HUES64 (cell line): Measurements from ENCODE around the gene OSCP1.
A peak's percentile ranks its signal among the peaks of the same experiment; 100 is the strongest.

ENCODE experiments used
- H3K27ac ChIP-seq: 2 replicates; pipeline ENCODE4 v1.7.0; 2013; ENCODE audit warnings: low read depth, low read length, inconsistent platforms
- H3K27me3 ChIP-seq: 2 replicates; pipeline ENCODE4 v1.6.1; 2013; ENCODE audit warnings: mild to moderate bottlenecking, low read length; ENCODE audit not compliant: insufficient read depth
- H3K36me3 ChIP-seq: 2 replicates; pipeline ENCODE4 v1.6.1; 2013; ENCODE audit warnings: mild to moderate bottlenecking, low read length; ENCODE audit not compliant: insufficient read depth
- H3K4me1 ChIP-seq: 2 replicates; pipeline ENCODE4 v1.6.1; 2013; ENCODE audit warnings: mild to moderate bottlenecking, low read length, moderate library complexity; ENCODE audit not compliant: insufficient read depth
- H3K4me3 ChIP-seq: 2 replicates; pipeline ENCODE4 v1.5.1; 2013; ENCODE audit warnings: mild to moderate bottlenecking, low read length, moderate library complexity
- H3K9ac ChIP-seq: 2 replicates; pipeline ENCODE4 v1.6.1; 2013; ENCODE audit warnings: mild to moderate bottlenecking, low read depth, low read length
- H3K9me3 ChIP-seq: 2 replicates; pipeline ENCODE4 v1.6.1; 2013; ENCODE audit warnings: low read depth, low read length; ENCODE audit not compliant: insufficient read depth
- WGBS: fragments of 150-250, 120-280 bp; methylation state at CpG from one replicate; pipeline ENCODE4 v1.1.7; 2013; ENCODE audit warnings: missing lambda C conversion rate; 5-methylcytosine and 5-hydroxymethylcytosine counted together

OSCP1 gene

GRCh38 chr1:36458910-36459309, 8.7 kb upstream of the OSCP1 start:
- Histone ChIP-seq H3K36me3 (peaks cover 76% of the 10 kb centered on the region), H3K27ac (no peak overlapping the region)

GRCh38 chr1:36457691-36458090, 7.4 kb upstream of the OSCP1 start:
- Histone ChIP-seq H3K36me3 (peaks cover 76% of the 10 kb centered on the region), H3K27ac (no peak overlapping the region), H3K4me1 (no peaks in the 10 kb centered on the region), H3K4me3 (no peak overlapping the region), H3K9me3 (no peaks in the 10 kb centered on the region), H3K9ac (no peak overlapping the region), H3K27me3 (no peaks in the 10 kb centered on the region)
- WGBS, result 89% methylated on average over 5 of the region's 5 CpGs

More at GRCh38 chr1:36458910-36459309, 8.7 kb upstream of the OSCP1 start:
- H3K9ac ChIP-seq, result no peak overlapping the region
- H3K4me3 ChIP-seq, result no peak overlapping the region
- H3K9me3 ChIP-seq, result no peaks in the 10 kb centered on the region
- no peaks in the 10 kb centered on the region for H3K4me1 ChIP-seq
- no peaks in the 10 kb centered on the region for H3K27me3 ChIP-seq
- 94% methylated on average over 3 of the region's 3 CpGs for WGBS

DNA sequence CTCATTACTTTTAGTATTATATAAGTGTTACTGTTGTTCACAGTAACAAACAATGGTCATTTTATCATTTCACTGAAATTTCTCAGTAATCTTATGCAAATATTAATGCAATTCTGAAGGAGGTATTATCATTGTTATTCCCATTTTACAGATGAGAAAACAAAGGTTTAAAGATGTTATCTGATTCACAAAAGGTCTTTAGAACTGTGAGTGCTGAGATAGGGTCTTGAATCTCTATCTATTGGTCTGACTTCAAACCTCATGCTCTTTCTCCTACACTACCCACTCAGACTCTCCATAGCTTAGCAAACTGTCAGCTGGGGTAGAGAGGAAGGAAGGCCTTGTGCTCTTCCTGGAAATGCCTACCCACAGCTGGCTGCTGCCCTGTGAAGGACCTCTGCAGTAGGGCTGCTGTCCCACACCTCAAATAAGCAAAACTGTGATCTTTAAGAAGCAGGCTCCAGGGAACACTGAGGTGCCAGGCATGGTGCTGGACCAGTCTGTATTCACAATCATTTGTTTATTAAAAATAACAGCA, 6.2 kb upstream of the OSCP1 start:
- H3K4me1 ChIP-seq, result no peaks in the 10 kb centered on the region
- peaks cover 65% of the 10 kb centered on the region for H3K36me3 ChIP-seq
- no peaks in the 10 kb centered on the region for H3K27me3 ChIP-seq
- no peak overlapping the region for H3K27ac ChIP-seq
- H3K4me3 ChIP-seq, result no peak overlapping the region
- no peak overlapping the region for H3K9ac ChIP-seq
- H3K9me3 ChIP-seq, result no peaks in the 10 kb centered on the region

DNA sequence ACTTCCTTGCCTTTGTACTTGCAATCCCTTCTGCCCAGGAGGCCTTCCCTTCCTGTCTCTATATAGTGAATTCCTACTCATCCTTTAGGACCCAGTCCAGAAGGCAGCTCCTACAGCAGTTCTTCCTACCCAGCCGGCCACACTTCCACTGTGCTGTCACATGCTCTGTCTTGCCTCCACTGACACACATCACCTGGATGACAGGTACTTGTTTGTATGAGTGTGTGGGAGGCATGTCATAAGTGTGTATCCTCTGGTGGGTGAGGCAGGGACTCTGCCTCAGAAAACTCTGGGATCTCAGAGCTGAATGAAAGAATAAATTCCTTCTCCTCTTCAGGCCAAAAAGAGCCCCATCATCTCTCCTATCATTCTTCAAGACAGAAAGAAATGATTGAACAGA, 5.1 kb upstream of the OSCP1 start:
- Histone ChIP-seq H3K36me3 (peaks cover 55% of the 10 kb centered on the region), H3K4me1 (no peaks in the 10 kb centered on the region), H3K9me3 (no peaks in the 10 kb centered on the region), H3K9ac (no peak overlapping the region), H3K27me3 (no peaks in the 10 kb centered on the region), H3K4me3 (no peak overlapping the region), H3K27ac (no peak overlapping the region)
- WGBS, result 93% methylated on average over 1 of the region's 1 CpG

- Histone ChIP-seq H3K4me1 (no peaks in the 10 kb centered on the region), H3K27me3 (no peaks in the 10 kb centered on the region), H3K27ac (no peak overlapping the region), H3K9me3 (no peaks in the 10 kb centered on the region), H3K4me3 (no peak overlapping the region), H3K9ac (no peak overlapping the region), H3K36me3 (peaks cover 40% of the 10 kb centered on the region)
- WGBS, result 97% methylated on average over 6 of the region's 6 CpGs
Measured at GRCh38 chr1:36453600-36454388, 3.5 kb upstream of the OSCP1 start.

GRCh38 chr1:36453051-36453450, 2.8 kb upstream of the OSCP1 start:
- WGBS, result 85% methylated on average over 3 of the region's 3 CpGs
- H3K36me3 ChIP-seq, result peaks cover 36% of the 10 kb centered on the region
- H3K4me3 ChIP-seq, result no peak overlapping the region
- H3K27ac ChIP-seq, result no peak overlapping the region
- H3K27me3 ChIP-seq, result no peaks in the 10 kb centered on the region
- no peaks in the 10 kb centered on the region for H3K4me1 ChIP-seq
- no peak overlapping the region for H3K9ac ChIP-seq
- H3K9me3 ChIP-seq, result no peaks in the 10 kb centered on the region

DNA sequence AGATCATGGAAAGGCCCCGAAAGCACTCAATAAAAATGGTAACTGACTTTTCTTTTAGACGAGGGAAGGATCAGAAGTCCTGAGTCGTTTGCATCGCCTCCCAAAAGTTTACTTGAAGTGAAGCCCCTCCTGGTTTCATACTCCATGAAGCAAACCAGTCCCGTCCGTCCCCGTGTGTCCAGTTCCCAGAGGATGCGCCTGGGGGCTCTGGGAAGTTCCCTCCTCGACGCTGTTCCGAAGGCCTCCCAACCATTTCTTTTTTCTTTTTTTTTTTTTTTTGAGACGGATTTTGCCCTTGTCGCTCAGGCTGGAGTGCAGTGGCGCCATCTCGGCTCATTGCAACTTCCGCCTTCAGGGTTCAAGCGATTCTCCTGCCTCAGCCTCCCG, 661 bp upstream of the OSCP1 start:
- peaks cover 17% of the 10 kb centered on the region for H3K36me3 ChIP-seq
- H3K27me3 ChIP-seq, result no peaks in the 10 kb centered on the region
- peak overlapping the region; percentile 70; the same call in 1 of the 2 replicates for H3K27ac ChIP-seq
- peak overlapping the region; percentile 70 for H3K4me3 ChIP-seq
- WGBS, result 52% methylated on average over 18 of the region's 18 CpGs
- H3K9me3 ChIP-seq, result no peaks in the 10 kb centered on the region
- peak overlapping the region; percentile 74 for H3K9ac ChIP-seq
- no peaks in the 10 kb centered on the region for H3K4me1 ChIP-seq

DNA sequence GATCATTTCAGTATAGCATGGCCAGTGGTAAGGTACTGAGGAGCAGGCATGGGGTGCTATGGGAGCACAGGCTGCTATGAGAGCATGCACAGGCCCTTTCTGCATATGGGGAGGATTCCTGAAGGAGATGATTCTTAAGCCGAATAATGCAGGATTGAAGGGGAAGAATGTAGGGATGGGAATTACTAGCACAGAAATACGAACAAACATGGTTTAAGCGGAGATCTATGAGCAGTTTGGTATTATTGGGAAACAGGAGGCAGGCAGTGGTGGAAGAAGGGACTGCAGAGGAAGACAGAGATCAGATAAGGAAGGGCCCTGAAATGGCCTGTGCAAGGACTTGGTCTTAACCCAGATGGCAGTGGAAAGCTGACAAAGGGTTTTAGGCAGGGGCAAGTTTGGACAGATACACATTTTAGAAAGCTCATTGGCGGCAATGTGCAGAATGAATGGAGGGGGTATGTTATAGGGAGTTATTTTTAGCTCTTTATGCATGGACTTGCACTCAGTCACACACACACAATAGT, 1.7 kb downstream of the OSCP1 start:
- Histone ChIP-seq H3K9me3 (no peaks in the 10 kb centered on the region), H3K4me1 (no peaks in the 10 kb centered on the region), H3K27me3 (no peaks in the 10 kb centered on the region), H3K27ac (no peak overlapping the region), H3K36me3 (no peaks in the 10 kb centered on the region), H3K9ac (no peak overlapping the region), H3K4me3 (no peak overlapping the region)
- 91% methylated on average over 4 of the region's 4 CpGs for WGBS

DNA sequence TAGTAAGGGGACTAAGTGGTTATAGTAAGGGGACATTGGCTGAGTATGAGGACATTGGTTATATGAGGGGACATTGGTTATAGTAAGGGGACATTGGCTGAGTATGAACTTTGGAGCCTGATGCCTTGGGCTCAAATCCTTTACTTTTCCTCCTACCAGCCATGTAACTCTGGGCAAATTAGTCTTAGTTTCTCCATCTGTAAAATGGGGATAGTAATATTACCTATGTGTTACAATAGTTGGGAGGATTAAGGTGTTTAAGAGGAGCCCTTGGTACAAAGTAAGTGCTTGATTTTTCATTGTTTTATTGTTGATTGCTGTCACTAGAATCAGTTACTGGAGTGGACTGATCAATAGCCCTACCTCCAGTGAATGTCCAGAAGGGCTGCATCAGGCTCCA, 2.8 kb downstream of the OSCP1 start:
- H3K36me3 ChIP-seq, result no peaks in the 10 kb centered on the region
- H3K27ac ChIP-seq, result no peak overlapping the region
- no peaks in the 10 kb centered on the region for H3K4me1 ChIP-seq
- H3K27me3 ChIP-seq, result no peaks in the 10 kb centered on the region
- no peak overlapping the region for H3K4me3 ChIP-seq
- H3K9me3 ChIP-seq, result no peaks in the 10 kb centered on the region
- no peak overlapping the region for H3K9ac ChIP-seq

DNA sequence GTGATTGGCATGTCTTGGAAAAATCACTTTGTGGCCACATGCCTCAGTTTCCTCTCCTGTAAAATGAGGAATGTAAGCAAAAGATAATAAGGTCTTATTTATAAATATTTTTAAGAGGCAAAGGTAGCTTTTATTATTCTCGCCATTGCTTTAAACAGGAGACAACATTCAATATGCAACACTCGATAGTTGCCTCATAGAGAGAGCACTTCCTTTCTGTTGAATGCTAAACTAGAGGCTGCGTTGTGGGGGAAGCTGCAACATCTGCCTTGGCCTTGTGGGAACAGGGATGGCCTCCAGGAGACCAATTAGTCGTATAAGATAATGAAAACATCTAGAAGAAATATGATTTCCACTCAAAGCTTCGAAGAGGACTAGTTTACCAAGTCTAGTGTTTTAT, 3.5 kb downstream of the OSCP1 start:
- Histone ChIP-seq H3K4me3 (no peak overlapping the region), H3K4me1 (no peaks in the 10 kb centered on the region), H3K9ac (no peak overlapping the region), H3K27ac (no peak overlapping the region), H3K27me3 (no peaks in the 10 kb centered on the region), H3K9me3 (no peaks in the 10 kb centered on the region), H3K36me3 (no peaks in the 10 kb centered on the region)
- WGBS, result 73% methylated on average over 5 of the region's 5 CpGs

DNA sequence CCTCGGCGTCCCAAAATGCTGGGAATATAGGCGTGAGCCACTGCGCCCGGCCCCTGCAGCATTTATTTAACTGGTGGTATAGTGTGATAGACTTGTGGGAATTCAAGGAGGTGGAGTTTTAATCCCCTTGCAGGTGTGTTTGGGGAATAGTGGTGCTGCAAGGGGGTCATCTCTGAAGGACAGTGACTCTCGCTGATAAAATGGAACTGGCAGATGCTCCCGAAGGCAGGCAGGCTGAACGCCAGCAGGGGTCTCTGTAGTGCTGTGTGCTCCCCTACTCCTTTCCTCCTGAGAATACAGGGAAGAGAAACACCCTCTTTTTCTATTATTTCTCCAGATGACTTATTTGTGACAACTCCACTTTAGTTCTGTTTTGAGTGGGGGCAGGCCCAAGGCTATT, 4.0 kb downstream of the OSCP1 start:
- H3K36me3 ChIP-seq, result no peaks in the 10 kb centered on the region
- no peaks in the 10 kb centered on the region for H3K27me3 ChIP-seq
- WGBS, result 64% methylated on average over 8 of the region's 8 CpGs
- H3K9ac ChIP-seq, result no peak overlapping the region
- H3K4me1 ChIP-seq, result no peaks in the 10 kb centered on the region
- H3K27ac ChIP-seq, result no peak overlapping the region
- H3K4me3 ChIP-seq, result no peak overlapping the region
- H3K9me3 ChIP-seq, result no peaks in the 10 kb centered on the region
